BLaER1 (cell line): ENCODE measurements around the gene DLX2.

ENCODE experiments used
- H3K27ac ChIP-seq: shearing (Covaris generic); formaldehyde crosslinking; 2 replicates; pipeline ENCODE4 v1.8.1; 2022
- H3K27me3 ChIP-seq: shearing (Covaris generic); formaldehyde crosslinking; 2 replicates; pipeline ENCODE4 v1.8.1; 2022
- H3K36me3 ChIP-seq: shearing (Covaris generic); formaldehyde crosslinking; 2 replicates; pipeline ENCODE4 v1.8.1; 2022
- H3K4me1 ChIP-seq: shearing (Covaris generic); formaldehyde crosslinking; 2 replicates; pipeline ENCODE4 v1.8.1; 2022
- H3K4me2 ChIP-seq: shearing (Covaris generic); formaldehyde crosslinking; 2 replicates; pipeline ENCODE4 v1.8.1; 2022
- H3K4me3 ChIP-seq: shearing (Covaris generic); formaldehyde crosslinking; 2 replicates; pipeline ENCODE4 v1.8.1; 2022
- H3K9ac ChIP-seq: shearing (Covaris generic); formaldehyde crosslinking; 2 replicates; pipeline ENCODE4 v1.8.1; 2022
- H3K9me3 ChIP-seq: shearing (Covaris generic); formaldehyde crosslinking; 2 replicates; pipeline ENCODE4 v1.8.1; 2022
- H4K20me1 ChIP-seq: shearing (Covaris generic); formaldehyde crosslinking; 2 replicates; pipeline ENCODE4 v1.8.1; 2022
- Cebpa-rat ChIP-seq: shearing (Covaris generic); IDR thresholded peaks from 2 replicates; pipeline ENCODE4 v1.8.1; 2022

The DLX2 gene

DNA sequence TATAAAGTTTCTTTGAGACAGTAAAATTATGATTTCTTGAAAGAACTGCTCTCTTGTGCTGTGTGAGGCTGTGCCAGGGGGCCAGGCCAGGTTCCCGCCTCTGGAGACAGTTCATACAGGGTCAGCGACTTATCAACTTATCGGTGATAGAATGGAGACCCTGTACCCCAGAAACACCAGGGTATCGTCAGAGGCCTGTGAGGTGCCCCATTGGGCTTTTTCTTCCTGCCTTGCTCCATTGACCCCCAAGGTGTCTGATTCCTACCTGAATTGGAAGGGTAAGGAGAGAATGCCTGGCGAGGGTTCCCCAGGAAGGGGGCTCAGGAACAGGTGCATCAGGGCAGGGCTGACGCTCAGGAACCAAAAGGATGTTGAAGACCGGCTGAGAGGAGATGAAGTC lies 13.1 kb downstream of the DLX2 start:
- Histone ChIP-seq H3K36me3 (no peaks in the 10 kb centered on the region), H3K4me3 (no peak overlapping the region), H3K4me1 (peaks cover 10% of the 10 kb centered on the region), H3K9me3 (peaks cover 19% of the 10 kb centered on the region), H3K27ac (no peak overlapping the region), H3K4me2 (no peak overlapping the region), H3K9ac (no peak overlapping the region), H3K27me3 (peaks cover 100% of the 10 kb centered on the region), H4K20me1 (peaks cover 99% of the 10 kb centered on the region)
- no peak for TF ChIP-seq Cebpa-rat

DNA sequence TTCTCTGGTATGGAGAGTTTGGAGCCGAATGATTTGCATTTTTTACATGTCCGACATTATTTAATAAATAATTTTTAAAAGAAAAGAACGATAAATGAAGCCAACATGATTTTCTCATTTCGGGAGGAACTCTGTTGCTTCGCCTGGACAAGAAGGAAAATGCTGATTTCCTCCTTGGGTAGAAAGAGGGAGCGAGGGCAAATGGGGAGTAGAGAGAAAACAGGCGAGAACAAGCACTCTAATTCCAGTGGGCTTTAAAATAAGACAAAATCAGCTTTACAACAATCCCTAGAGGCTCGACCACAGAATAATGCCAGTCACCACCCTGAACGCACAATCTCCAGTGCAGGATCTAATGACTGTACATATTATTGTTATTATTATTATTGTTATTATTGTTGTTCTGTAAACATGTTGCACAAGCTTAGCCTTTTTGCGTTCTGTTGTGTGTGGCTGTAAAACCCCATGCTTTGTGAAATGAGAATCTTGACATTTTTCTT lies 13.6 kb downstream of the DLX2 start:
- H3K4me2 ChIP-seq = no peak overlapping the region
- H4K20me1 ChIP-seq = peaks cover 99% of the 10 kb centered on the region
- H3K9me3 ChIP-seq = peaks cover 19% of the 10 kb centered on the region
- H3K36me3 ChIP-seq = no peaks in the 10 kb centered on the region
- H3K4me1 ChIP-seq = peaks cover 15% of the 10 kb centered on the region
- no peak overlapping the region for H3K4me3 ChIP-seq
- H3K27ac ChIP-seq = no peak overlapping the region
- no peak overlapping the region for H3K9ac ChIP-seq
- H3K27me3 ChIP-seq = peaks cover 100% of the 10 kb centered on the region
- TF ChIP-seq Cebpa-rat = no peak

GRCh38 chr2:172088245-172089004 lies 14.3 kb downstream of the DLX2 start:
- Histone ChIP-seq H3K9me3 (peaks cover 19% of the 10 kb centered on the region), H3K4me2 (no peak overlapping the region), H3K4me1 (peaks cover 16% of the 10 kb centered on the region), H3K36me3 (no peaks in the 10 kb centered on the region), H3K27ac (no peak overlapping the region), H3K9ac (no peak overlapping the region), H3K4me3 (no peak overlapping the region), H3K27me3 (peaks cover 100% of the 10 kb centered on the region), H4K20me1 (peaks cover 99% of the 10 kb centered on the region)
- no peak for TF ChIP-seq Cebpa-rat

DNA sequence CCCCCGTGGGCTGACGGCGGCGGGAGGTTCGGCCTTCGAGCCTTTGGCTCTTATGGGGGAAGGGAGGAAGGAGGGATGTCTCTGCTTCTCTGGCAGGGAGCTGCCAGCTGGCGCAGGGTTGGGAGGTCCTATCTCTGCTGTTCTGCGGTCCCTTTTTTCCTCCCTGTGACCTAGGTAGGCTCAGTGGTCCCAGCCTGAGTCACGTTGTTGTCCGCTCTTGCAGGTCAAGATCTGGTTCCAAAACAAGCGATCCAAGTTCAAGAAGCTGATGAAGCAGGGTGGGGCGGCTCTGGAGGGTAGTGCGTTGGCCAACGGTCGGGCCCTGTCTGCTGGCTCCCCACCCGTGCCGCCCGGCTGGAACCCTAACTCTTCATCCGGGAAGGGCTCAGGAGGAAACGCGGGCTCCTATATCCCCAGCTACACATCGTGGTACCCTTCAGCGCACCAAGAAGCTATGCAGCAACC lies 14.9 kb downstream of the DLX2 start:
- peaks cover 19% of the 10 kb centered on the region for H3K9me3 ChIP-seq
- no peak for TF ChIP-seq Cebpa-rat
- H3K9ac ChIP-seq = no peak overlapping the region
- peaks cover 100% of the 10 kb centered on the region for H3K27me3 ChIP-seq
- peaks cover 16% of the 10 kb centered on the region for H3K4me1 ChIP-seq
- no peak overlapping the region for H3K4me2 ChIP-seq
- no peak overlapping the region; the same call in 1 of the 2 replicates for H3K4me3 ChIP-seq
- H3K36me3 ChIP-seq = no peaks in the 10 kb centered on the region
- peaks cover 99% of the 10 kb centered on the region for H4K20me1 ChIP-seq
- no peak overlapping the region for H3K27ac ChIP-seq

DNA sequence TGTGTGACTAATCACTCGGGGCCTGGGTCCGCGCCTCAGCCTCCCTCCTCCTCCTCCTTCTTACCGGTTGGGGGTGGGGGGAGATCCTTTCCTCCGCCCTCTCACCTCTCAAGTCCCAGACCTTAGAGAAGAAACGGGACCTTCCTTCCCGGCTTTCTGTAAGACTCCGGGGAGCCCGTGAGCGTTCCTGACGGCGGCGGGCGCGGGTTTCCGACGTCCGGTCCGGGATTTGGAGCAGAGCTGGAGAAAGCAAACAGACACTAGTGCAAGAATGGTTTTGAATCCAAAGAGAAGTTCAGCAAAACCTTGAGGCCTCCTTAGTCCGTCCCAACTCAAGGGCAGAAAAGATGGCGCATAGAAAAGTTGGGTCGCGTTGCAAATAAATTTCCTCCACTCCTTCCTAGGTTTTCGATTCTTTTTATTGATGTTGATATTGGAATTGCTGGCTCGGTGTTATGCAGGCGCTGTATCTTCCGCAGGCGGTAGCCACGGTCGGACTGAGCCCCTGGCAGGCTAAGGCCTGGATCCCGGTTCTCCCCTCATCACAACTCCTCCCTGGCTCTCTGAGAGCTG lies 15.4 kb downstream of the DLX2 start:
- H3K9ac ChIP-seq = no peak overlapping the region
- peaks cover 99% of the 10 kb centered on the region for H4K20me1 ChIP-seq
- peaks cover 19% of the 10 kb centered on the region for H3K9me3 ChIP-seq
- H3K4me2 ChIP-seq = no peak overlapping the region
- no peak overlapping the region; the same call in 1 of the 2 replicates for H3K4me3 ChIP-seq
- H3K4me1 ChIP-seq = peaks cover 16% of the 10 kb centered on the region
- TF ChIP-seq Cebpa-rat = no peak
- H3K36me3 ChIP-seq = no peaks in the 10 kb centered on the region
- H3K27me3 ChIP-seq = peaks cover 100% of the 10 kb centered on the region
- no peak overlapping the region for H3K27ac ChIP-seq

DNA sequence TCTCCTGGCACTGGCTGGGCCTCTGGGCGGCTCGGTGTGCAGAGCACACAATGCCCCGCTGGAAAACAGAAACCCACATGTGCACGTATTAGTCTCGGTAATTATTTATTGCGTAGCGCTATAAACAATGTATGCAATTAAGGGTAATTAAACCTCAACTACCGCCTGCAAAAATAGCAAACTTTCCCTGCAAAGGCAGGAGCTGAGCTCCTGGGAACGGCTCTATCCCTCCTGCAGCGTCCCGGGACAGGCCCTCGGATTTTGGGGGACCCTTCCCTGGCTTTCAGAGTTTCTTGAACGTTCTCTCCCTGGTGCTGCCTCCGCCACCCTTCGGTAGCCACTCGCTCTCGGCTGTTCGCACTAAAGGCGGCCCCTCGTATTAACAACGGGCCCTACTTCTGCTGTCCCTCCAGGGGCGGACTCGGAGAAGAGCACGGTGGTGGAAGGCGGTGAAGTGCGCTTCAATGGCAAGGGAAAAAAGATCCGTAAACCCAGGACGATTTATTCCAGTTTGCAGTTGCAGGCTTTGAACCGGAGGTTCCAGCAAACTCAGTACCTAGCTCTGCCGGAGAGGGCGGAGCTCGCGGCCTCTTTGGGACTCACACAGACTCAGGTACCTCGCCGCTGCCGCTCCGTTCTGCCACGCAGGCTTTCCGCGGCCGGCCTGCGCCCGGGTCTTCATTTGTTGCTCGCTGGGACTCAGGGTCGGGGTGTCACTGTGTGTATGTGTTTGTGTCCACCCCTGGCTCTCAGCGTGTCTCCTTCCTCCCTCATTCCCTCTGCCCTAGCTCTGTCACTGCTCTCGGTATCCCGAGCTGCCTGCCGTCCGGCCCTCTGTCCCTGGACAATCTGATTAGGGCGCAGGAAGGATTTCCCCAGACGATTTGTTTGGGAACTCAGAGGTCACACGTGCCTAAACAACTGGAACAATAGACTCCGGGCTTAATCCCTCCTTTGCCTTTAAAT lies 16.2 kb downstream of the DLX2 start:
- H3K27me3 ChIP-seq = peaks cover 100% of the 10 kb centered on the region
- no peaks in the 10 kb centered on the region for H3K36me3 ChIP-seq
- peaks cover 16% of the 10 kb centered on the region for H3K4me1 ChIP-seq
- H3K9ac ChIP-seq = no peak overlapping the region
- no peak overlapping the region for H3K4me3 ChIP-seq
- no peak for TF ChIP-seq Cebpa-rat
- H3K27ac ChIP-seq = no peak overlapping the region
- H4K20me1 ChIP-seq = peaks cover 99% of the 10 kb centered on the region
- no peak overlapping the region for H3K4me2 ChIP-seq
- H3K9me3 ChIP-seq = peaks cover 19% of the 10 kb centered on the region

DNA sequence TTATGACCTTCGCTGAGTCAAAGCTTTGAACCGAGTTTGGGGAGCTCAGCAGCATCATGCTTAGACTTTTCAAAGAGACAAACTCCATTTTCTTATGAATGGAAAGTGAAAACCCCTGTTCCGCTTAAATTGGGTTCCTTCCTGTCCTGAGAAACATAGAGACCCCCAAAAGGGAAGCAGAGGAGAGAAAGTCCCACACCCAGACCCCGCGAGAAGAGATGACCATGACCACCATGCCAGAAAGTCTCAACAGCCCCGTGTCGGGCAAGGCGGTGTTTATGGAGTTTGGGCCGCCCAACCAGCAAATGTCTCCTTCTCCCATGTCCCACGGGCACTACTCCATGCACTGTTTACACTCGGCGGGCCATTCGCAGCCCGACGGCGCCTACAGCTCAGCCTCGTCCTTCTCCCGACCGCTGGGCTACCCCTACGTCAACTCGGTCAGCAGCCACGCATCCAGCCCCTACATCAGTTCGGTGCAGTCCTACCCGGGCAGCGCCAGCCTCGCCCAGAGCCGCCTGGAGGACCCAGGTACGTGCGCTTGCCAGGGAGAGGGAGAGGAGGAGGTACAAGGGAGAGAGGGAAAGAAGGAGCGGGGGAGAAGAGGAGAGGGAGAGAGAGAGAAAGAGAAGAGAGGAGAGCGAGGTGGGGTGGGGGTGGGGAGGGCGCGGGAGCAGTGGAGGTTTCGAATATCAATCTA lies 17.1 kb downstream of the DLX2 start, which contains the start of gene DLX1:
DLX1 (plus strand) TSS at position 48 of the 700 bp plus-strand sequence; CDS start at position 219, 171 bp downstream.
- Histone ChIP-seq H3K27me3 (peaks cover 100% of the 10 kb centered on the region), H3K36me3 (no peaks in the 10 kb centered on the region), H3K4me3 (peak within 1 kb of the TSS; percentile 58), H3K9ac (no peak within 1 kb of the TSS), H3K27ac (no peak within 1 kb of the TSS), H3K4me1 (peaks cover 16% of the 10 kb centered on the region), H4K20me1 (peaks cover 100% of the 10 kb centered on the region), H3K9me3 (peaks cover 27% of the 10 kb centered on the region), H3K4me2 (peak within 1 kb of the TSS; percentile 83)
- no peak for TF ChIP-seq Cebpa-rat

- Histone ChIP-seq H3K9ac (no peak overlapping the region), H3K4me2 (peak overlapping the region; percentile 83)
Measured at GRCh38 chr2:172084645-172085459, 17.8 kb downstream of the DLX2 start.

More at GRCh38 chr2:172084645-172085459, 17.8 kb downstream of the DLX2 start:
- H4K20me1 ChIP-seq = peaks cover 100% of the 10 kb centered on the region
- peaks cover 35% of the 10 kb centered on the region for H3K9me3 ChIP-seq
- peaks cover 100% of the 10 kb centered on the region for H3K27me3 ChIP-seq
- H3K36me3 ChIP-seq = no peaks in the 10 kb centered on the region
- no peak overlapping the region for H3K27ac ChIP-seq
- H3K4me1 ChIP-seq = peaks cover 16% of the 10 kb centered on the region
- H3K4me3 ChIP-seq = peak overlapping the region; percentile 58
- TF ChIP-seq Cebpa-rat = peak; percentile 76
